Sciatic nerve (tissue), 2 donors: ENCODE data around the gene FBN2. TPM values are rescaled to one million over a fixed set of nuclear protein-coding genes. Genes with fewer than 3 reads are reported as not detected.
"Not testable (repeated sequence)": the region's sequence is repeated elsewhere in the genome, so short reads cannot be mapped to it uniquely, and the experiment has no call there.

Experiments
- ATAC-seq: fragments of 200-7000 bp; cut with Tn5 transposase; one replicate; pipeline ENCODE4 v1.9.1; 2020; ENCODE audit warnings: mild to moderate bottlenecking, moderate library complexity
- DNase-seq: peaks from one replicate; pipeline ENCODE4 v3.0.0-alpha.2; 2020; ENCODE audit warnings: low spot score
- intact Hi-C: fragments of 100-400 bp; cut with DNase I; formaldehyde crosslinking; loops from one replicate; pipeline ENCODE4 v1.14.2; 2022
- total RNA-seq: library from RNA; stranded (reverse); fragmentation: NEBNext Ultra II Directional; extraction: Animal tissue kit (Norgen Biotek cat#: 25700); gene quantifications from one replicate; pipeline ENCODE4 v1.2.1, GENCODE V29; 2021
- donor health status: DM: no; HTN: no; CAD: no.
- donor health status: DM: no; HTN: no; CAD: no.

The FBN2 gene
- total RNA-seq, 1 donor from 2014 or later, result 6.5 TPM

- DNase-seq, ATAC-seq, intact Hi-C loops: not testable (repeated sequence)
These were observed 90.8 kb downstream of the FBN2 start for GRCh38 chr5:128447224-128447623.

GRCh38 chr5:128441941-128442350, 96.1 kb downstream of the FBN2 start:
- no peak for ATAC-seq
- intact Hi-C loops, result no loop called here
- DNase-seq, result no peak

- ATAC-seq, result no peak
- intact Hi-C loops, result no loop called here
- no peak for DNase-seq
These were observed 96.9 kb downstream of the FBN2 start for GRCh38 chr5:128441165-128441564.

GRCh38 chr5:128436749-128437188, 101.3 kb downstream of the FBN2 start:
- no peak for DNase-seq
- intact Hi-C loops, result no loop called here
- ATAC-seq, result no peak

GRCh38 chr5:128435861-128436260, 102.2 kb downstream of the FBN2 start:
- DNase-seq, result no peak
- ATAC-seq, result no peak
- intact Hi-C loops, result no loop called here

- no peak for ATAC-seq
- no peak for DNase-seq
- intact Hi-C loops, result no loop called here
These were observed 103.1 kb downstream of the FBN2 start for GRCh38 chr5:128434993-128435392.

GRCh38 chr5:128432913-128433440, 105.1 kb downstream of the FBN2 start:
- ATAC-seq (no peak), DNase-seq (no peak)
- intact Hi-C loops, result no loop called here

GRCh38 chr5:128427921-128428320, 110.1 kb downstream of the FBN2 start:
- ATAC-seq (no peak), DNase-seq (no peak)
- intact Hi-C loops, result no loop called here

GRCh38 chr5:128426090-128426534, 111.9 kb downstream of the FBN2 start:
- intact Hi-C loops, result no loop called here
- no peak for ATAC-seq
- DNase-seq, result no peak

GRCh38 chr5:128424646-128425045, 113.4 kb downstream of the FBN2 start:
- DNase-seq (no peak), ATAC-seq (no peak)
- intact Hi-C loops, result no loop called here

- ATAC-seq (no peak), DNase-seq (no peak)
- intact Hi-C loops, result no loop called here
These were observed 115.4 kb downstream of the FBN2 start for GRCh38 chr5:128422612-128423011.

GRCh38 chr5:128414469-128414868, 123.6 kb downstream of the FBN2 start:
- intact Hi-C loops, result no loop called here
- ATAC-seq (no peak), DNase-seq (no peak)

GRCh38 chr5:128413356-128413755, 124.7 kb downstream of the FBN2 start:
- DNase-seq, result no peak
- intact Hi-C loops, result no loop called here
- ATAC-seq, result no peak

- ATAC-seq (no peak), DNase-seq (no peak)
- intact Hi-C loops, result no loop called here
These were observed 125.7 kb downstream of the FBN2 start for GRCh38 chr5:128412145-128412930.

- no peak for ATAC-seq
- intact Hi-C loops, result no loop called here
- DNase-seq, result no peak
These were observed 128.8 kb downstream of the FBN2 start for GRCh38 chr5:128409166-128409800.

GRCh38 chr5:128408622-128409021, 129.4 kb downstream of the FBN2 start:
- DNase-seq (no peak), ATAC-seq (no peak)
- intact Hi-C loops, result no loop called here

- intact Hi-C loops, result no loop called here
- no peak for ATAC-seq
- no peak for DNase-seq
These were observed 130.1 kb downstream of the FBN2 start for GRCh38 chr5:128407944-128408343.

- no peak for ATAC-seq
These were observed 131.2 kb downstream of the FBN2 start for GRCh38 chr5:128406803-128407202.

GRCh38 chr5:128405159-128405558, 132.9 kb downstream of the FBN2 start:
- intact Hi-C loops, result no loop called here
- ATAC-seq, result no peak
- DNase-seq, result no peak

More at GRCh38 chr5:128406803-128407202, 131.2 kb downstream of the FBN2 start:
- DNase-seq, result no peak
- intact Hi-C loops, result no loop called here

- ATAC-seq, result no peak
- intact Hi-C loops, result no loop called here
- no peak for DNase-seq
These were observed 134.7 kb downstream of the FBN2 start for GRCh38 chr5:128403333-128403732.
